DMS 273 (cell line): ENCODE measurements around the gene SLC30A9.

Experiments used
- DNase-seq: peaks from one replicate; lab custom pipeline; 2025; ENCODE audit not compliant: unreplicated experiment; lab: John Stamatoyannopoulos, UW

Gene SLC30A9

GRCh38 chr4:41990365-41991111, at the start of gene SLC30A9:
SLC30A9 (plus strand) TSS chr4:41990530; CDS start chr4:41990652, 122 bp downstream.
- peak; percentile 95 for DNase-seq

GRCh38 chr4:41940834-41941233, 49.5 kb upstream of the SLC30A9 start:
- no peak for DNase-seq

- no peak for DNase-seq
Observed at GRCh38 chr4:41943506-41943905, 46.8 kb upstream of the SLC30A9 start.

DNA sequence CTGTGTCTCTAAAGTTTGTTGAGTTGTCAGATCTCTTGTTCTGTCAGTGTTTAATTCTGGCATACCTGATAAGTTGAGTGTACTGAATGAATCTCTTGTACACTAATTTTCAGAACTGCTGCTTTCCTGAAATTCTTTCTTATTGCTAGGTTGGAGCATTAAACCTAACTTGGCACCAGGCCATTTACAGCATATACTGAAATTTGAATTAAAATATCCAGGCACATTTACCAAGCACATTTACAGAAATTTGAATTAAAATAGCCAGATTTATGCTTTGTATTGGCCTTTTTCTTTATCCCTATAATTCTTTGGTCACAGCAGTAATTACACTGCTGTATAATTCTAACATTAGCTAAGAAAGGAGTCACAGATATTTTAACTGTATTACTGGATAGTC, 46.2 kb upstream of the SLC30A9 start:
- no peak for DNase-seq

DNA sequence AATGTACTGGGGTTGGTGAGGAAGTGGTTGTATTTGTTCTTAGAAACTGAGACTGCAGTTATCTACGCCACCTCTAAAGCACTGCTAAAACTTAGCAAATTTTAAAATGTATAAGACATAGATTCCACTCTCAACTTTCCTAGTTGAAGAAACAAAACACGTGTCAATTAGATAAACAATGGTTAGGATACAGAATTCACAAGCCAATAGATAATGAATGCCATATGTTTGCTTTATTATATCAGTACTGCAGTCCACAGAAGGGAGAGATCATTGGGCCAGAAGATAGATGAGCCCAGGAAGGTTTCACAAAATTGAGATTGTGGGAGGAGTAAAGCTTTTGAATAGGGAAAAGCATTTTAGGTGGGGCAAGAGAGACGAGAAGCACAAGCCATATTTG, 40.8 kb upstream of the SLC30A9 start:
- no peak for DNase-seq

GRCh38 chr4:41957634-41958033, 32.7 kb upstream of the SLC30A9 start:
- DNase-seq: peak; percentile 35

GRCh38 chr4:41963105-41963504, 27.2 kb upstream of the SLC30A9 start:
- peak; percentile 57 for DNase-seq

DNA sequence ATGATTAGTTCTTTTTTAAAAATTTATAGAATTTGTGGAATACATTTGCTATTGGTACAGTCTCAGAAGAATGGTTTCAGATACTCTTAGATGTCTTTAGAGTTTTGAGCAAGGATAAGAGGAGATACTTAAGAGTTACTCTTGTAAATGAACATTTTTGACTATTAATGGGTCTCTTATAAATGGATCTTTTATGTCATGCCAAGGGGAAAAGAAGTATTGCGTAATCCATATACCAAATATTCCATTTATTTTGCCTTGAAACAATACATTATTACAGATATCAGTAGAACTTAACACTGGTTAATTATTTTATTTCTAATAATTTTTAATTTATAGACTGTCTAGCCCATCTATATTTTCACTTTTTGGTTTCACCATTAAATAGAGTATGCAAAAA, 25.9 kb upstream of the SLC30A9 start:
- DNase-seq: no peak

DNA sequence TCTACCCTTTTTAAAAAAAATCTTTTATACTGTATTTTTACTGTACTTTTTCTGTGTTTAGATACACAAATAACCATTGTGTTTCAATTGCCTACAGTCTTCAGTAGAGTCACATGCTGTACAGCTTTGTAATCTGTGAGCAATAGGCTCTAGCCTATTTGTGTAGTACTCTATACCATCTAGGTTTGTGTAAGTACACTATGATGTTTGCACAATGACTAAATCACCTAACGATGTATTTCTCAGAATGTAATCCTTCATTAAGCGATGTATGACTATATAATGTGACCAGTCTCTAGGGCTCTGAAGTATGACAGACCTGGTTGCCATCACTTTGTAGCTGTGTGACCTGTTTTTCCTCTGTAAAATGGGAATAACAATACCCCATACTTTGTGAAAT, 22.9 kb upstream of the SLC30A9 start:
- no peak for DNase-seq

GRCh38 chr4:41969671-41970070, 20.7 kb upstream of the SLC30A9 start:
- no peak for DNase-seq

- DNase-seq: no peak
Observed at GRCh38 chr4:41975341-41975740, 15.0 kb upstream of the SLC30A9 start.

DNA sequence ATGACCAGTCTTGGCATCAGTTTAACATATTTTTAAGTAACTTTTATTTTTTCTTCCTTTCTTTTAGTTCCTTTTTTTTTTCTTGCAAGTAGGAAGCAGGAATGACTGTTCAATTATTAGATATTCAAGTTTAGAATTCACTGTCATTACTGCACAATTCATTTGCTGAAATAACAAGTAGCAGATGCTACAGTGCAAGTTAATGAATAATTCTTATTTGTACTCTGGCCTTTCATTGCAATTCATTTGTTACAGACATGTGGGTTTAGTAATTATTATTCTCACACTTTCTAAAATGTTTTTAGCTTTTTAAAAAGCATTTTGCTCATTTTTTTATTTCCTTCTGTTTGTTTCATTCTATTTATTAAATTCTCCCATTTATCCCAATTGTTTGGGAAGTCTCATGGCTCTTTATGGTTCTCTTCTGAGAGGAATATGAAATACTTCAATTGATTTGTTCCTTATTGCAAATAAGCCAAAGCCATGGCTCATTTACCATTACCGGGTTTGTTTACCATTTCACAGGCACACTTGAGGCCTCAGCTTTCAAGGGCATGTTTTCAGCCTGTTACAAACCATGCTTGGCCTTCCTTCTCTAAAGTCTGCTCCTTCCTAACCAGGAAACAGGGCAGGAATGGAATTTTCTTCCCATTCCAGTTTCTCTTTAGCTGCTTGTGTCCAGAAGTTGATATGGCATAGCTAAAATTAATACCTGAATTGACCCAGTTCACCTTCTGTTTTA, 13.4 kb upstream of the SLC30A9 start:
- no peak for DNase-seq

GRCh38 chr4:41977709-41978108, 12.6 kb upstream of the SLC30A9 start:
- DNase-seq: no peak

DNA sequence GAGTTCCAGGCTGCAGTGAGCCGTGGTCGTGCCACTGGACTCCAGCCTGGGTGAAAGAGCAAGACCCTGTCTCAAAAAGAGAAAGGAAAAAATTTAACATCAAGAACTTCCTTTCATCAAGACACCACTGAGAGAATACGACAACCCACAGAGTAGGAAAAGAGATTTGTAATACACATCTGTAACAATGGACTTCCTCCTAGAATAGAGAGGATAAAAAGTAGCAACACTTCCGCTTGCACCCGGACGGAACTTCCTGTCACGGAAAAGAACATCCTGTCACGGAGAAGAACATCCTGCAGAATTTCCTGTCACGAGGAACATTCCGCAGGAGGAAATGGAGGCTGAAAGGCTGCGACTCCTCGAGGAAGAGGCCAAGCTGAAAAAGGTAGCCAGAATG, 8.9 kb upstream of the SLC30A9 start, which contains the start of gene DCAF4L1:
Gene DCAF4L1 (plus strand): TSS at position 301 of the 400 bp plus-strand sequence. CDS start 37 bp downstream, at position 338.
- DNase-seq: no peak

- no peak for DNase-seq
Observed at GRCh38 chr4:41982716-41983115, 7.6 kb upstream of the SLC30A9 start.

DNA sequence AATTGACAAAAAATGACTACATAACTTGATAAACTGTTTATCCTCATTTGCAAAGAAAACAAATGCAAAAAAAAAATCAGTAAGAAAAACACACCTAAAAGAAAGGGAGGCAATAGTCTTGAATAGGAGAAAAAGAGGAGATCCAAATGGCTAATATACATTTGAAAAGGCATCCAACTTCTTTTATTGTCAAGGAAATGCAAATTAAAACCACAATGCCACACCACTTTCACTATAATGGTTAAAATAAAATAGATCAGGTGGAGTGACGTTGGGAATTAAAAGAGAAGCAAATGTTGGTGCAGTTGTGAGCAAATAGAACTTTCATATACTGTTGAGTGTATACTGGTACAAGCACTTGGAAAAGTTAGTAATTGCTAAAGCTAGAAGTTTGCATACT, 5.2 kb upstream of the SLC30A9 start:
- no peak for DNase-seq

DNA sequence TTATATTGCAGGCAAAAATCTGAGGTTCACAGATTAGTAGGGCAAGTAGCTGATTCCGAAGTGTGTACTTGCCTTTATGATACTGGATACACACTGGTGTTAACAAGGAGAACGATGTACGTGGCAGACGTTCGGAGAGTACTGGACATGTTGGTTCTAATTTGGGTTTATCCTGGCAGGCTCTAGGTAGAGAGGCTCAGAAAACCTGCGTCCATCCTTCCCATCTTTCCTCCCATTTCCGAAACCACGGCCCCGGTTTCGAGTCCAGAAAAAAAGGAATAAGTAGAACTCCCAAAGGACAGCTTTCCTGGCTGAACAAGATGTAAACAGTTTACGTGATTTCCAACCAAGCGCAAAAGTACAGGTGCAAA, 351 bp upstream of the SLC30A9 start:
- no peak for DNase-seq

DNA sequence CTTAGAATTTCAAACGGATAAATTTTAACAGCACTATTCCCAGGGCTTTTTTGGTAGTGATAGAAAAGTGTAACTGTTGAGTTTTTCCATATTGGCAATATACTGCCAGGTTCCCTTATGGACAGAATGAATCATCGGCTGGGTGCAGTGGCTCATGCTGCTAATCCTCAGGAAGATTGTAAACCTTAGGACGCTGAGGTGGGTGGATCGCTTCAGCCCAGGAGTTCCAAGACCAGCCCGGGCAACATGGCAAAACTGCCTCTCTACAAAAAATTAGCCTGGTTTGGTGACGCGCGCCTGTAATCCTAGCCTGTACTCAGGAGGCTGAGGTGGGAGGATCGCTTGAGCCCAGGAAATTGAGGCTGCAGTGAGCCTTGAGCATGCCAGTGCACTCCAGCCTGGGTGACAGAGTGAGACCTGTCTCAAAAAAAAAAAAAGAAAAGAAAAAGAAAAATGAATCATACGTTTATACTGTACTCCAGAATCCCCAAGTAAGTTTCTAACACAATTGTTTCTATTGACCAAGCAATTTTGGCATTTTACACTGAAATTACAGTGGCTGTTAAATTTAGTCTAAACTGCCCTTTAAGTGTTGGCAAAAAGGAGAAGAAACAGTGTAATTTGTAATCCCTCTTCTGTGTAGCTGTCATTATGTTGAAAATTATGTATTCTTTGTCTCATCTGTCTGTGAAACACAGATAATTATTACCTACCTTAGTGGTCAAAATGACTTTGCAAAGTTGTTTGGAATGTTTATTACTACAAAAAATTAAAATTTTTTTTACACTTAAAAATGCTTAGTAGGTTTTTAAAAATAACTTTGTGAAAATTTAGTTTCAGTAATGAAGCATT, 1.8 kb downstream of the SLC30A9 start:
- DNase-seq: no peak

DNA sequence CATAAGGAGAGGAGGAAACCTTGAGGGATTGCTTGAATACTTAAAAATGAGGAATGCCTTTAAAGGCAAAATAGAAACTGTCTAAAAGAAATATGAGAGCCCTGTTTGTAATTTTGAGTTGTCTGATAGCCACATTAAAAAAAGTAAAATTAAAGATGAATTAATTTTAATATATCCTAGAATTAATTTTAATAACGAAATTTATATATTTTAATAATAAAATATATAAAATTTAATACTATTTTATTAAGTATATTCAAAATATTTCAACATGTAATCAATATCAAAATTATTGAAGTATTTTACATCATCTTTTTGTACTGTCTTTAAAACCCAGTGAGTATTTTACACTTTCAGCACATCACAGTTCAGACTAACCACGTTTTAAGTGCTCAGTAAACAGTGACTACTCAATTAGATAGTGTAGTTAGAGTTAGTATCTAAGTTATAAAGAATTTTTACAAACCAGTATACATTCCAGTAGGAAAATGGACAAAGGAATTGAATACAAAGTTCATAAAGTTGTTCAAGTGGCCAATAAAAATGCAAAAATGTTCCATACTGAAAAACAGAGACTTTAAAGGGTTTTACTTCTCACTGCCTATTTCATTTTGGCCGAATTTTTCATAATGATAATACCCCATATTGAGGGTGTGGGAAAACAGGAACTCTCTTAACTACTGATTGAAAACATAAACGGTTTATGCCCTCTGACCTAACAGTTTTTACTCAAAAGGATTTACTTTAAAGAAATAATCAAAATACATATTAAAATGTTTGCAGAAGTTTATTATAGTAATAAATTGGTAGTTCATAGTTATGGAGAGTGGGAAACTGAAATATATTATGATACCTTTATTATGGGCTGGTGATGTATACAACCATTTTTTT, 2.9 kb downstream of the SLC30A9 start:
- DNase-seq: no peak

- DNase-seq: peak; percentile 3
Observed at GRCh38 chr4:41994461-41994985, 4.2 kb downstream of the SLC30A9 start.
